Fibroblast of mammary gland (primary cell): ENCODE results near the gene CHD1L.

Experiments used
- DNase-seq: peaks from one replicate; pipeline ENCODE4 v3.0.0-alpha.2; 2010; ENCODE audit warnings: low read depth
- H3K4me3 ChIP-seq: 2 replicates; pipeline ENCODE4 v1.5.1; 2011; ENCODE audit warnings: low read depth, mild to moderate bottlenecking, low read length, moderate library complexity; ENCODE audit not compliant: control insufficient read depth
- TF ChIP-seq, protein P1 (sequence below): conservative IDR thresholded peaks from 2 replicates; pipeline ENCODE4 v1.5.1; 2011; ENCODE audit warnings: low read depth, low read length, inconsistent platforms; ENCODE audit not compliant: control insufficient read depth, insufficient read depth

CHD1L gene

GRCh38 chr1:147266381-147266780 is 23.9 kb downstream of the CHD1L start:
- no peak overlapping the region for H3K4me3 ChIP-seq
- TF ChIP-seq, protein P1, sequence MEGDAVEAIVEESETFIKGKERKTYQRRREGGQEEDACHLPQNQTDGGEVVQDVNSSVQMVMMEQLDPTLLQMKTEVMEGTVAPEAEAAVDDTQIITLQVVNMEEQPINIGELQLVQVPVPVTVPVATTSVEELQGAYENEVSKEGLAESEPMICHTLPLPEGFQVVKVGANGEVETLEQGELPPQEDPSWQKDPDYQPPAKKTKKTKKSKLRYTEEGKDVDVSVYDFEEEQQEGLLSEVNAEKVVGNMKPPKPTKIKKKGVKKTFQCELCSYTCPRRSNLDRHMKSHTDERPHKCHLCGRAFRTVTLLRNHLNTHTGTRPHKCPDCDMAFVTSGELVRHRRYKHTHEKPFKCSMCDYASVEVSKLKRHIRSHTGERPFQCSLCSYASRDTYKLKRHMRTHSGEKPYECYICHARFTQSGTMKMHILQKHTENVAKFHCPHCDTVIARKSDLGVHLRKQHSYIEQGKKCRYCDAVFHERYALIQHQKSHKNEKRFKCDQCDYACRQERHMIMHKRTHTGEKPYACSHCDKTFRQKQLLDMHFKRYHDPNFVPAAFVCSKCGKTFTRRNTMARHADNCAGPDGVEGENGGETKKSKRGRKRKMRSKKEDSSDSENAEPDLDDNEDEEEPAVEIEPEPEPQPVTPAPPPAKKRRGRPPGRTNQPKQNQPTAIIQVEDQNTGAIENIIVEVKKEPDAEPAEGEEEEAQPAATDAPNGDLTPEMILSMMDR = no peak
- DNase-seq = no peak

DNA sequence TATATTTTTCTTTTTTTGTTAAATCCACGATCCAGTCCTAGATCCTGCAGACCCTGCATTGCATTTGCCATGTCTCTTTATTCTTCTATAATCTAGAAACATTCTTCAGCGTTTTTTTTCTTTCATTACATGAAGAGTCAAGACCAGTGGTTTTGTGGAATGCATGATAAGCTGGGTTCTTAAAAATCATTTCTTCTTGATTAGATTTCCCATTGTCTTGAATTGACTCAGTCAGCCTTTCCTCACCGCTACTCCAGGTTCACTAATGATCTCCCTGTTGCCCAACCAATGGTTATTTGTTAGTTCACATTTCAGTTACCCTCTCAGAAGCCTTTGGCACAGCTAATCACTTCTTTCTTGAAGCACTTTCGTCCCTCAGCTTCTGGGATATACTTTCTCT is 25.2 kb downstream of the CHD1L start:
- TF ChIP-seq, protein P1 = no peak

DNA sequence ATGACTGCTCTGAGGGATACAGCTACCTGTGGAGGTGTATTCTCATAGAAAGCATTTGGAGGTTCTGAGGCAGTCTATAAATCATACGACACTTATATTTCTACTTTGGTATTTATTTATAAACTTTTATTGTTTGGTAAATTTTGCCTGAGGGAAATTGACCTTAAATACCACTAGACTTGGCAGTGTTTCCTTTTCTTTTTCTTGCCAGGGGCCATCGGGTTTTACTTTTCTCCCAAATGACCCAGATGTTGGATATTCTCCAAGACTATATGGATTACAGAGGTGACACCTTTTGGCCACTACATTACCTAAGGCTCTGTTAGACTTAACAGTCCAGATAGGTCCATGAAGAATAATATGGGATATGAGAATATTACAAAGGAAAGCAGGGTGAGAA is 28.2 kb downstream of the CHD1L start:
- DNase-seq = no peak
- TF ChIP-seq, protein P1 = no peak
- H3K4me3 ChIP-seq = no peak overlapping the region

More for the DNA sequence above, 25.2 kb downstream of the CHD1L start:
- DNase-seq = no peak
- H3K4me3 ChIP-seq = no peak overlapping the region

DNA sequence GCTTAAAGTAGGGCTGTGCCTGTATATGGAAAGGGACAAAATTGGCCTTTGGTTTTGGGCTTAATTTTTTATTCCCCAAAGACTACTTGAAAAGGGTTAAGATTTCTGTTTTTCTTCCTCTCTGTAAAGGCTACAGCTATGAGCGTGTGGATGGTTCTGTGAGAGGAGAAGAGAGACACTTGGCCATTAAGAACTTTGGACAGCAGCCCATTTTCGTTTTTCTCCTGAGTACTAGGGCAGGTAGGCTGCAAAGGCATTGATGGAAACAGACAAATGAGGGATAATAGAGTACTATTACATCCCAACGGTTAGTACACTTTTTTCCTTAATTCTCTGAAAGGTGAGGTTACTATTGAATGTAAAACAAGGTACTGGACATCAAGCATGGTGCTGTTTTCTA is 29.6 kb downstream of the CHD1L start:
- no peak overlapping the region for H3K4me3 ChIP-seq
- TF ChIP-seq, protein P1 = no peak
- no peak for DNase-seq

DNA sequence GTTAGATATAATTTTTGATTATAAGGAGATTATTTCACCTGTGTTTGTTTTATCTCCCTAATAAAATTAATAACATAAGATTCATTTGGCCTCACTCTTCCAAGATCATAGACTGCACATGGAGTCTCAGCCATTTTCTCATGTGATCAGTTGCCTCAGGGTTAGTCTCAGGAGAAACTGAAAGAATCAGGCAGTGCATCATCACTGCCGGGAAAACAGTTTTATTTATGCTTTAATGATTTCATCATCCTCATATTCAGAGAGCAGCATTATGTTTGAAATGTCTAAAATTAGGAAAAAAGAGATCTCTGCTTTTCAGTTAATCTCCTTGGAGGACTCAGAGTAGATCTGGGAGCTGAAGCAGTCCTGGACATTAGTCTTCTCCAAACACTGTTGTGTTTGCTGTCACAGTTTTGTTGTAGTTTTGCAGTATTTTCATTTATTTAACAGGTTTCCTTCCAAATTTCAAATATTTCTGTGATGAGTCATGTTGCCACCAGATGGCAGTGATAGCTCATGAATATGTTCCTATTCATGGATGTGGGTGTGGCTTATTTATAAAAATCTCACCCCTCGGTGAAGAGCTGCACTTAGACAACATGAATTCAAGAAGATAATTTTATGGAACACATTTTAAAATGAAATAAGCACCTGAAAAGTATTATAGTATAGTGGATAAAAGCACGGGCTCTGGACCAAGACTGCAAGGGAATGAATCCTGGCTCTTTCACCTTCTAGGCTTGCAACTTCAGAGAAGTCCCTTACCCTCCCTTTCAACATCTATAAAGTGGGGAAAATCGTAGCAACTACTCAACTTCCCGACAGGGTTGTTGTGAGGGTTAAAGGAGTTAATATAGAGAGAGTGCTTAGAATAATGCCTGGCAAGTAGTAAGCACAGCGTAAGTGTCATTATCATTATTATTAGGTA is 31.2 kb downstream of the CHD1L start:
- TF ChIP-seq, protein P1 = peak; percentile 34
- H3K4me3 ChIP-seq = no peak overlapping the region
- DNase-seq = peak; percentile 91

DNA sequence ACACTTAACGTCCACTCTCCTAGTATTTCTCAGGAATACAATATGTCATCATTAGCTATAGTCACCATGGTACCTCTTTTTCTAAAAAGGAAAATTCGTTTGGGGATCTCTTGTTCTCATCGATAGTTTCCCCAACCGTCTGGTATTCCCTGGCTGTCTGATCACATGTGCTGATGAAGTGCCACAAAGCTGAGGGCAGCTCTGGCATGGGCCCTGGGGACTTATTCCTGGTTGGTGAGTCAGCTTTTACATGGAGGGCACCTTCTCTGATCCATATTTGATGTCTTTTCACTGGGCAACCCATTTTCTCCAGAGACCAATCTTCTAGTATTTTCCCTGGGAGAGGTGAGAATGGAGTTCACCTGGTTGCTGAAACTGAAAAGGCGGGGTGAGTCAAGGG is 39.5 kb downstream of the CHD1L start:
- DNase-seq = no peak
- no peak overlapping the region for H3K4me3 ChIP-seq
- TF ChIP-seq, protein P1 = no peak
